Measurements from ENCODE around the gene LSAMP.

LSAMP gene

GRCh38 chr3:115968871-115969270 is 476.4 kb downstream of the LSAMP start:
- no peak overlapping the region for H3K9ac ChIP-seq (ENCODE audit: low read depth, low read length, poor library complexity, severe bottlenecking)
- no peaks in the 10 kb centered on the region for H3K4me1 ChIP-seq (ENCODE audit: insufficient read depth, low read length, poor library complexity, severe bottlenecking)
- H3K36me3 ChIP-seq (ENCODE audit: insufficient read depth, low read length) = no peaks in the 10 kb centered on the region
- H3K4me3 ChIP-seq (ENCODE audit: low read length, poor library complexity, severe bottlenecking) = no peak overlapping the region
- H3K4me2 ChIP-seq (ENCODE audit: low read depth, low read length, poor library complexity, severe bottlenecking) = no peak overlapping the region
- no peaks in the 10 kb centered on the region; the same call in 1 of the 2 replicates for H3K9me2 ChIP-seq (replicated peaks; ENCODE audit: low read depth, low read length)
- no peaks in the 10 kb centered on the region for H3K79me2 ChIP-seq (ENCODE audit: insufficient read depth, low read length)
- H2AFZ ChIP-seq (ENCODE audit: low read length) = no peak overlapping the region
- TF ChIP-seq EZH2phosphoT487 (IDR thresholded peaks at IDR 0.05; ENCODE audit: borderline replicate concordance) = no peak
- TF ChIP-seq CTCF (conservative IDR thresholded peaks at IDR 0.05; ENCODE audit: low read length) = no peak
- no peaks in the 10 kb centered on the region for H3K9me3 ChIP-seq (ENCODE audit: insufficient read depth, low read depth, low read length)
- H4K20me1 ChIP-seq (ENCODE audit: insufficient read depth, low read length, poor library complexity, severe bottlenecking) = no peaks in the 10 kb centered on the region
- no peaks in the 10 kb centered on the region for H3F3A ChIP-seq (ENCODE audit: low read depth)
- no peaks in the 10 kb centered on the region for H3K27me3 ChIP-seq (ENCODE audit: insufficient read depth, low read length, poor library complexity, severe bottlenecking)

DNA sequence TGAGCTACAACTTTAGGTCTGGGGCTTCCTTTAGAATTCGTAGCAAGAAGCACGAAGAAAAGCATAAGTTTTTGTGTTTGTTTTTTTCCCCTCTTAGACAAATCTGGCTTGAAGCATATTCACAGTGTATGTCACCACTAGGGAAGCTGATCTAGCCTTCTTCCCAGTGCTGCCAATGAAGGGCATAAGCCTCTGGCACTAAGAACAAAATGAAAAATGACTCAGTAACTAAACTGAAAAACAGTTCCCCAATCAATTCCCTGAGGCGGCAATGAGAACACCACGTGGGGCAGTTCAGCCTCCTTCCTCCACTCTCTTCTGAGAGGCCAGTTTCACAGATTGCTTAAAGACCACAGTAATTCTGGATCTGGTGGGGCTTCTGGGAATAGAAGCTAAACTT is 483.9 kb downstream of the LSAMP start:
- H3K79me2 ChIP-seq (ENCODE audit: insufficient read depth, low read length) = no peaks in the 10 kb centered on the region
- no peaks in the 10 kb centered on the region for H4K20me1 ChIP-seq (ENCODE audit: insufficient read depth, low read length, poor library complexity, severe bottlenecking)
- H3K9me2 ChIP-seq (replicated peaks; ENCODE audit: low read depth, low read length) = no peaks in the 10 kb centered on the region
- H3K4me3 ChIP-seq (ENCODE audit: low read length, poor library complexity, severe bottlenecking) = no peak overlapping the region
- H3K9ac ChIP-seq (ENCODE audit: low read depth, low read length, poor library complexity, severe bottlenecking) = no peak overlapping the region
- H3F3A ChIP-seq (ENCODE audit: low read depth) = no peaks in the 10 kb centered on the region
- no peak overlapping the region for H2AFZ ChIP-seq (ENCODE audit: low read length)
- H3K27me3 ChIP-seq (ENCODE audit: insufficient read depth, low read length, poor library complexity, severe bottlenecking) = no peaks in the 10 kb centered on the region
- TF ChIP-seq CTCF (conservative IDR thresholded peaks at IDR 0.05; ENCODE audit: low read length) (no peak), EZH2phosphoT487 (IDR thresholded peaks at IDR 0.05; ENCODE audit: borderline replicate concordance) (no peak)
- H3K36me3 ChIP-seq (ENCODE audit: insufficient read depth, low read length) = no peaks in the 10 kb centered on the region
- H3K9me3 ChIP-seq (ENCODE audit: insufficient read depth, low read depth, low read length) = no peaks in the 10 kb centered on the region
- no peak overlapping the region for H3K4me2 ChIP-seq (ENCODE audit: low read depth, low read length, poor library complexity, severe bottlenecking)
- no peaks in the 10 kb centered on the region for H3K4me1 ChIP-seq (ENCODE audit: insufficient read depth, low read length, poor library complexity, severe bottlenecking)

- no peak overlapping the region for H3K4me2 ChIP-seq (ENCODE audit: low read depth, low read length, poor library complexity, severe bottlenecking)
- H3K4me3 ChIP-seq (ENCODE audit: low read length, poor library complexity, severe bottlenecking) = no peak overlapping the region
- no peak overlapping the region for H3K9ac ChIP-seq (ENCODE audit: low read depth, low read length, poor library complexity, severe bottlenecking)
- H2AFZ ChIP-seq (ENCODE audit: low read length) = no peak overlapping the region
- no peaks in the 10 kb centered on the region for H3K9me2 ChIP-seq (replicated peaks; ENCODE audit: low read depth, low read length)
- no peaks in the 10 kb centered on the region for H3K79me2 ChIP-seq (ENCODE audit: insufficient read depth, low read length)
- no peaks in the 10 kb centered on the region for H3K27me3 ChIP-seq (ENCODE audit: insufficient read depth, low read length, poor library complexity, severe bottlenecking)
- no peaks in the 10 kb centered on the region for H4K20me1 ChIP-seq (ENCODE audit: insufficient read depth, low read length, poor library complexity, severe bottlenecking)
- no peak for TF ChIP-seq CTCF (conservative IDR thresholded peaks at IDR 0.05; ENCODE audit: low read length)
- no peak for TF ChIP-seq EZH2phosphoT487 (IDR thresholded peaks at IDR 0.05; ENCODE audit: borderline replicate concordance)
- no peaks in the 10 kb centered on the region for H3F3A ChIP-seq (ENCODE audit: low read depth)
- no peaks in the 10 kb centered on the region for H3K4me1 ChIP-seq (ENCODE audit: insufficient read depth, low read length, poor library complexity, severe bottlenecking)
- H3K36me3 ChIP-seq (ENCODE audit: insufficient read depth, low read length) = no peaks in the 10 kb centered on the region
- no peaks in the 10 kb centered on the region for H3K9me3 ChIP-seq (ENCODE audit: insufficient read depth, low read depth, low read length)
Observed at GRCh38 chr3:115960799-115961198, 484.5 kb downstream of the LSAMP start.
